Nephron progenitor cell (in vitro differentiated cells): ENCODE results near the gene TBL1X.

Source experiments
- DNase-seq: peaks from one replicate; pipeline ENCODE4 v3.0.0; 2021
- H3K27ac Mint-ChIP-seq: 2 replicates; pipeline ENCODE4 v1.8.0; 2021; ENCODE audit warnings: mild to moderate bottlenecking, moderate library complexity, mixed read lengths
- H3K27me3 Mint-ChIP-seq: 2 replicates; pipeline ENCODE4 v1.8.0; 2021; ENCODE audit warnings: mild to moderate bottlenecking, low read depth, mixed read lengths; ENCODE audit not compliant: poor library complexity
- H3K36me3 Mint-ChIP-seq: 2 replicates; pipeline ENCODE4 v1.8.0; 2021; ENCODE audit warnings: low read depth, mixed read lengths
- H3K4me1 Mint-ChIP-seq: 2 replicates; pipeline ENCODE4 v1.8.0; 2021; ENCODE audit warnings: mixed read lengths
- H3K4me3 Mint-ChIP-seq: 2 replicates; pipeline ENCODE4 v1.8.0; 2021; ENCODE audit warnings: mild to moderate bottlenecking, moderate library complexity, mixed read lengths
- H3K9me3 Mint-ChIP-seq: 2 replicates; pipeline ENCODE4 v1.8.0; 2021; ENCODE audit warnings: mild to moderate bottlenecking, moderate library complexity, mixed read lengths
- CTCF ChIP-seq: fragments of 200-600 bp; sonication (generic); IDR thresholded peaks from 2 replicates; pipeline ENCODE4 v1.5.0; 2021; ENCODE audit warnings: antibody characterized with exemption

The TBL1X gene

GRCh38 chrX:9582956-9583355, 118.1 kb downstream of the TBL1X start:
- peaks cover 55% of the 10 kb centered on the region for H3K9me3 Mint-ChIP-seq
- no peak for TF ChIP-seq CTCF
- H3K4me1 Mint-ChIP-seq = no peaks in the 10 kb centered on the region
- DNase-seq = no peak
- no peak overlapping the region for H3K4me3 Mint-ChIP-seq
- no peak overlapping the region for H3K27ac Mint-ChIP-seq
- H3K36me3 Mint-ChIP-seq = peaks cover 25% of the 10 kb centered on the region
- no peaks in the 10 kb centered on the region for H3K27me3 Mint-ChIP-seq

GRCh38 chrX:9586992-9587392, 122.1 kb downstream of the TBL1X start:
- DNase-seq = no peak
- H3K27me3 Mint-ChIP-seq = no peaks in the 10 kb centered on the region

GRCh38 chrX:9587642-9588041, 122.8 kb downstream of the TBL1X start:
- H3K27me3 Mint-ChIP-seq = no peaks in the 10 kb centered on the region
- no peak for TF ChIP-seq CTCF
- H3K36me3 Mint-ChIP-seq = peaks cover 59% of the 10 kb centered on the region
- no peak for DNase-seq
- H3K9me3 Mint-ChIP-seq = peaks cover 75% of the 10 kb centered on the region
- no peak overlapping the region for H3K4me3 Mint-ChIP-seq
- H3K27ac Mint-ChIP-seq = no peak overlapping the region
- no peaks in the 10 kb centered on the region for H3K4me1 Mint-ChIP-seq

More at GRCh38 chrX:9586992-9587392, 122.1 kb downstream of the TBL1X start:
- Mint-ChIP-seq H3K9me3 (peaks cover 69% of the 10 kb centered on the region), H3K27ac (no peak overlapping the region), H3K4me1 (no peaks in the 10 kb centered on the region), H3K36me3 (peaks cover 53% of the 10 kb centered on the region), H3K4me3 (no peak overlapping the region)
- TF ChIP-seq CTCF = no peak

- TF ChIP-seq CTCF = no peak
These were observed 126.6 kb downstream of the TBL1X start for GRCh38 chrX:9591496-9591895.

GRCh38 chrX:9593756-9594155, 128.9 kb downstream of the TBL1X start:
- no peak overlapping the region for H3K4me3 Mint-ChIP-seq
- peaks cover 45% of the 10 kb centered on the region for H3K36me3 Mint-ChIP-seq
- no peaks in the 10 kb centered on the region for H3K27me3 Mint-ChIP-seq
- H3K27ac Mint-ChIP-seq = no peak overlapping the region
- DNase-seq = no peak
- TF ChIP-seq CTCF = no peak
- peaks cover 66% of the 10 kb centered on the region for H3K9me3 Mint-ChIP-seq
- peaks cover 24% of the 10 kb centered on the region for H3K4me1 Mint-ChIP-seq

More at GRCh38 chrX:9591496-9591895, 126.6 kb downstream of the TBL1X start:
- peaks cover 73% of the 10 kb centered on the region for H3K9me3 Mint-ChIP-seq
- H3K27me3 Mint-ChIP-seq = no peaks in the 10 kb centered on the region
- no peak for DNase-seq
- H3K36me3 Mint-ChIP-seq = peaks cover 50% of the 10 kb centered on the region
- H3K4me1 Mint-ChIP-seq = peaks cover 7% of the 10 kb centered on the region
- H3K27ac Mint-ChIP-seq = no peak overlapping the region
- H3K4me3 Mint-ChIP-seq = no peak overlapping the region

- Mint-ChIP-seq H3K27me3 (no peaks in the 10 kb centered on the region), H3K27ac (no peak overlapping the region), H3K4me3 (no peak overlapping the region), H3K36me3 (peaks cover 47% of the 10 kb centered on the region), H3K9me3 (peaks cover 63% of the 10 kb centered on the region), H3K4me1 (peaks cover 24% of the 10 kb centered on the region)
- DNase-seq = no peak
- TF ChIP-seq CTCF = no peak
These were observed 130.3 kb downstream of the TBL1X start for GRCh38 chrX:9595174-9595573.
